Stomach (tissue), 4 donors: ENCODE measurements around the gene TSGA10.

ENCODE experiments used
- CTCF ChIP-seq, 7 experiments: fragments of 450-650 bp in 4 of 7; fragments of 200-600 bp in 3 of 7; sonication (generic) in 3 of 7; IDR thresholded peaks; one replicate each; pipeline ENCODE4 v1.5.1; 2016 to 2019; ENCODE audit warnings: antibody characterized with exemption in 7 of 7, control low read depth in 2 of 7, mild to moderate bottlenecking in 1 of 7
- EP300 ChIP-seq: sonication (generic); formaldehyde crosslinking; IDR thresholded peaks from one replicate; pipeline ENCODE4 v1.6.1; 2017; ENCODE audit warnings: antibody characterized with exemption
- POLR2A ChIP-seq, 4 donors: fragments of 450-650 bp; IDR thresholded peaks; one replicate each; pipeline ENCODE4 v1.6.1; 2016; ENCODE audit warnings: antibody characterized with exemption in 4 of 4, control low read depth in 2 of 4, mild to moderate bottlenecking in 1 of 4, moderate library complexity in 1 of 4
- POLR2AphosphoS5 ChIP-seq, 3 donors: sonication (generic); formaldehyde crosslinking; IDR thresholded peaks; one replicate each; pipeline ENCODE4 v1.6.1; 2016; ENCODE audit warnings: antibody characterized with exemption in 3 of 3

GRCh38 chr2:98972582-98973167 is 182.1 kb downstream of the TSGA10 start:
- no peak for TF ChIP-seq POLR2A (IDR thresholded peaks at IDR 0.05)
- no peak for TF ChIP-seq POLR2AphosphoS5 (IDR thresholded peaks at IDR 0.05)
- no peak for TF ChIP-seq CTCF (IDR thresholded peaks at IDR 0.05)
- no peak for TF ChIP-seq EP300
